HCT116 (cell line): ENCODE data around the gene GALNT14. TPM values are rescaled to one million over a fixed set of nuclear protein-coding genes. Genes with fewer than 3 reads are reported as not detected.

Experiments
- ATAC-seq: fragments of 200-7000 bp; cut with Tn5 transposase; 2 replicates; pipeline ENCODE4 v1.9.1; 2020; ENCODE audit warnings: mild to moderate bottlenecking, moderate library complexity
- BruUV-seq: library from RNA; stranded (reverse); fragments of 400-500 nt; replicated peaks from 2 replicates; lab custom pipeline; 2021; lab: Mats Ljungman, UMichigan
- CTCF ChIA-PET: fragments of 300-600 bp; sonication (Branson Sonifier 250); formaldehyde crosslinking; loops from one replicate; lab custom pipeline; 2021; ENCODE audit warnings: antibody characterized with exemption; lab: Charles Lee
- POLR2A ChIA-PET: fragments of 300-600, 350-600 bp; sonication (Branson Sonifier 250); formaldehyde crosslinking; loops from one replicate; lab custom pipeline; 2021; ENCODE audit warnings: antibody characterized with exemption; lab: Charles Lee
- RAD21 ChIA-PET, 2 experiments: fragments of 300-600 bp; sonication (Branson Sonifier 250); formaldehyde crosslinking; loops; one replicate each; lab custom pipeline; 2023; ENCODE audit warnings: low total read pairs in 2 of 2; ENCODE audit not compliant: uncharacterized antibody in 2 of 2, unreplicated experiment in 2 of 2, low non-redundant PET in 1 of 2; lab: Charles Lee
- DNase-seq: peaks from one replicate; pipeline ENCODE4 v3.0.0-alpha.2; 2010; ENCODE audit warnings: low read depth, low spot score
- H2AFZ ChIP-seq: fragments of 200-600 bp; shearing (Covaris generic), sonication (generic); 2 replicates; pipeline ENCODE4 v1.6.1; 2017; ENCODE audit warnings: low read depth, mixed run types, mixed read lengths, antibody characterized with exemption, low read length; ENCODE audit not compliant: poor library complexity, severe bottlenecking
- H3K27ac ChIP-seq: 2 replicates; pipeline ENCODE4 v1.5.1; 2012; ENCODE audit warnings: low read depth, low read length
- H3K27me3 ChIP-seq: fragments of 200-600 bp; sonication (generic); 2 replicates; pipeline ENCODE4 v1.6.1; 2016; ENCODE audit warnings: mixed run types, low read length, mixed read lengths; ENCODE audit not compliant: insufficient read depth
- H3K36me3 ChIP-seq, 2 experiments: fragments of 200-500 bp in 1 of 2; fragments of 200-600 bp in 1 of 2; sonication (Bioruptor generic) in 1 of 2; sonication (generic) in 1 of 2; 2 replicates each; pipeline versions ENCODE4 v1.5.1 to v1.6.1; 2014 to 2016; ENCODE audit warnings: low read length in 2 of 2, inconsistent platforms in 1 of 2, mixed read lengths in 1 of 2, mixed run types in 1 of 2; ENCODE audit not compliant: insufficient read depth in 2 of 2, control insufficient read depth in 1 of 2
- H3K4me1 ChIP-seq, 2 experiments: fragments of 200-600 bp in 1 of 2; sonication (generic) in 1 of 2; 2 replicates each; pipeline versions ENCODE4 v1.5.1 to v1.6.1; 2012 to 2017; ENCODE audit warnings: low read length in 2 of 2, inconsistent platforms in 1 of 2, mild to moderate bottlenecking in 1 of 2, mixed read lengths in 1 of 2, mixed run types in 1 of 2, moderate library complexity in 1 of 2; ENCODE audit not compliant: insufficient read depth in 2 of 2, control insufficient read depth in 1 of 2
- H3K4me2 ChIP-seq: fragments of 200-600 bp; sonication (generic); 2 replicates; pipeline ENCODE4 v1.6.1; 2017; ENCODE audit warnings: mixed run types, low read length, mixed read lengths
- H3K4me3 ChIP-seq, 2 experiments: fragments of 200-600 bp in 1 of 2; sonication (generic) in 1 of 2; replicated peaks in 1 of 2; 2 replicates each; pipeline ENCODE4 v1.5.1; 2011 to 2016; ENCODE audit warnings: low read length in 2 of 2, control low read depth in 1 of 2, low read depth in 1 of 2, mild to moderate bottlenecking in 1 of 2, mixed read lengths in 1 of 2, mixed run types in 1 of 2
- H3K79me2 ChIP-seq: fragments of 200-600 bp; sonication (generic); 2 replicates; pipeline ENCODE4 v1.6.1; 2017; ENCODE audit warnings: mild to moderate bottlenecking, mixed run types, low read length, moderate library complexity, mixed read lengths; ENCODE audit not compliant: insufficient read depth
- H3K9ac ChIP-seq: fragments of 200-600 bp; sonication (generic); 2 replicates; pipeline ENCODE4 v1.6.1; 2016; ENCODE audit warnings: low read length, mixed read lengths
- H3K9me2 ChIP-seq: fragments of 200-600 bp; sonication (generic), shearing (Covaris generic); 2 replicates; pipeline ENCODE4 v1.6.1; 2017; ENCODE audit warnings: mixed run types, mild to moderate bottlenecking, moderate library complexity; ENCODE audit not compliant: insufficient read depth
- H3K9me3 ChIP-seq, 2 experiments: fragments of 200-500 bp in 1 of 2; fragments of 200-600 bp in 1 of 2; sonication (Bioruptor generic) in 1 of 2; sonication (generic) in 1 of 2; 2 replicates each; pipeline ENCODE4 v1.6.1; 2014 to 2017; ENCODE audit warnings: low read length in 2 of 2, mixed read lengths in 2 of 2, inconsistent platforms in 1 of 2, low read depth in 1 of 2, mild to moderate bottlenecking in 1 of 2, mixed run types in 1 of 2, moderate library complexity in 1 of 2; ENCODE audit not compliant: control insufficient read depth in 1 of 2, insufficient read depth in 1 of 2
- H4K20me1 ChIP-seq: fragments of 200-600 bp; sonication (generic), shearing (Covaris generic); 2 replicates; pipeline ENCODE4 v1.6.1; 2017; ENCODE audit warnings: mixed run types, mild to moderate bottlenecking, moderate library complexity; ENCODE audit not compliant: insufficient read depth
- CBX3 ChIP-seq: IDR thresholded peaks from 2 replicates; pipeline ENCODE4 v1.6.1; 2012; ENCODE audit warnings: low read depth
- EZH2phosphoT487 ChIP-seq: fragments of 200-600 bp; IDR thresholded peaks from 2 replicates; pipeline ENCODE4 v1.6.1; 2018; ENCODE audit warnings: antibody characterized with exemption, borderline replicate concordance
- FOSL1 ChIP-seq: IDR thresholded peaks from 2 replicates; pipeline ENCODE4 v1.6.1; 2012; ENCODE audit warnings: low read depth
- POLR2AphosphoS5 ChIP-seq: IDR thresholded peaks from 2 replicates; pipeline ENCODE4 v1.6.1; 2011; ENCODE audit warnings: mild to moderate bottlenecking, low read depth, low read length, moderate library complexity
- RAD21 ChIP-seq: IDR thresholded peaks from 2 replicates; pipeline ENCODE4 v1.6.1; 2012; ENCODE audit warnings: low read depth, mild to moderate bottlenecking
- SP1 ChIP-seq: IDR thresholded peaks from 2 replicates; pipeline ENCODE4 v1.6.1; 2012; ENCODE audit warnings: low read depth
- SRF ChIP-seq: IDR thresholded peaks from 2 replicates; pipeline ENCODE4 v1.6.1; 2012; ENCODE audit warnings: low read depth
- YY1 ChIP-seq: IDR thresholded peaks from 2 replicates; pipeline ENCODE4 v1.6.1; 2011; ENCODE audit warnings: low read length, low read depth, moderate library complexity, mild to moderate bottlenecking; ENCODE audit not compliant: insufficient replicate concordance; ENCODE audit errors: extremely low read depth
- ZFX ChIP-seq: fragments of 450-650 bp; IDR thresholded peaks from 2 replicates; pipeline ENCODE4 v1.6.1; 2017
- ZNF274 ChIP-seq: fragments of 200-500 bp; sonication (Bioruptor generic); IDR thresholded peaks from 2 replicates; pipeline ENCODE4 v1.6.1; 2014; ENCODE audit warnings: mild to moderate bottlenecking, low read depth, low read length, inconsistent platforms
- intact Hi-C: fragments of 100-400 bp; cut with micrococcal nuclease; formaldehyde crosslinking; loops from 2 replicates; pipeline ENCODE4 v1.10.0; 2022
- total RNA-seq: library from RNA; stranded (reverse); gene quantifications from one replicate; pipeline ENCODE4 v1.2.1, GENCODE V29; 2021; ENCODE audit not compliant: unreplicated experiment
- TF ChIP-seq, protein P1 (sequence below): IDR thresholded peaks from 2 replicates; pipeline ENCODE4 v1.6.1; 2012
- TF ChIP-seq, protein P2 (sequence below), 3 experiments: fragments of 200-600 bp in 1 of 3; sonication (generic) in 1 of 3; IDR thresholded peaks in 2 of 3; conservative IDR thresholded peaks in 1 of 3; 2 replicates each; pipeline ENCODE4 v1.5.1; 2012 to 2017; ENCODE audit warnings: low read depth in 2 of 3, low read length in 2 of 3, antibody characterized with exemption in 1 of 3, borderline replicate concordance in 1 of 3, control low read depth in 1 of 3, mild to moderate bottlenecking in 1 of 3, mixed read lengths in 1 of 3, mixed run types in 1 of 3, moderate library complexity in 1 of 3; ENCODE audit not compliant: insufficient read depth in 1 of 3
- TF ChIP-seq, protein P3 (sequence below): IDR thresholded peaks from 2 replicates; pipeline ENCODE4 v1.6.1; 2011; ENCODE audit warnings: mild to moderate bottlenecking, low read length, moderate library complexity; ENCODE audit not compliant: insufficient replicate concordance; ENCODE audit errors: extremely low read depth
- TF ChIP-seq, protein P4 (sequence below): IDR thresholded peaks from 2 replicates; pipeline ENCODE4 v1.6.1; 2012; ENCODE audit warnings: low read depth

The GALNT14 gene
- total RNA-seq, 1 experiment from 2014 or later, result 11.2 TPM

DNA sequence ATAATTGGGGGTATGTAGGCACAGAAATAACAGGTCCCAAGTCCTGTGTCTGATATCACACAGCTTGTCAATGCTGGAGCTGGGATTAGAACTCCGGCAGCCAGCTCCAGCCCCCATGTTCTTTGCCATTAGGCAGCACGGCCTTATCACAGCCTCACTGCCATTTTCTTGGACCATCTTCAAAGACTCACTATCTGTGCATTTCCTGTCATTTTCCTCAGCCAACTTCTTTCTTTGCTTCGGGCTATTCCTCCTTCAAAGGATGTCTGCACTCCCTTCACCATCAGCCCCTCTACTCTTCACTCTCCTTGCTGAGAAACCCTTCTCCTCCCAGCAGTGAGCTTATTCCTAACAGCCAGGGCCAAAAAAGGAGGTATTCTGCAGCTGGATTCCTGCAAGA lies 139.6 kb downstream of the GALNT14 start:
- Histone ChIP-seq H3K4me3 (no peak overlapping the region), H3K9me2 (no peaks in the 10 kb centered on the region), H3K4me1 (no peaks in the 10 kb centered on the region), H3K27ac (no peak overlapping the region), H2AFZ (no peak overlapping the region), H3K9me3 (no peaks in the 10 kb centered on the region), H3K9ac (no peak overlapping the region), H3K36me3 (no peaks in the 10 kb centered on the region), H4K20me1 (no peaks in the 10 kb centered on the region), H3K27me3 (peaks cover 3% of the 10 kb centered on the region; the same call in 1 of the 2 replicates), H3K4me2 (no peak overlapping the region), H3K79me2 (no peaks in the 10 kb centered on the region)
- no TSS peak for BruUV-seq
- CTCF ChIA-PET, result no interaction called here
- TF ChIP-seq YY1 (no peak), ZNF274 (no peak), ZFX (no peak), SP1 (no peak), FOSL1 (no peak), EZH2phosphoT487 (no peak), RAD21 (no peak), POLR2AphosphoS5 (no peak), SRF (no peak), CBX3 (no peak)
- TF ChIP-seq, protein P1, sequence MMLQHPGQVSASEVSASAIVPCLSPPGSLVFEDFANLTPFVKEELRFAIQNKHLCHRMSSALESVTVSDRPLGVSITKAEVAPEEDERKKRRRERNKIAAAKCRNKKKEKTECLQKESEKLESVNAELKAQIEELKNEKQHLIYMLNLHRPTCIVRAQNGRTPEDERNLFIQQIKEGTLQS, result no peak
- TF ChIP-seq, protein P2, sequence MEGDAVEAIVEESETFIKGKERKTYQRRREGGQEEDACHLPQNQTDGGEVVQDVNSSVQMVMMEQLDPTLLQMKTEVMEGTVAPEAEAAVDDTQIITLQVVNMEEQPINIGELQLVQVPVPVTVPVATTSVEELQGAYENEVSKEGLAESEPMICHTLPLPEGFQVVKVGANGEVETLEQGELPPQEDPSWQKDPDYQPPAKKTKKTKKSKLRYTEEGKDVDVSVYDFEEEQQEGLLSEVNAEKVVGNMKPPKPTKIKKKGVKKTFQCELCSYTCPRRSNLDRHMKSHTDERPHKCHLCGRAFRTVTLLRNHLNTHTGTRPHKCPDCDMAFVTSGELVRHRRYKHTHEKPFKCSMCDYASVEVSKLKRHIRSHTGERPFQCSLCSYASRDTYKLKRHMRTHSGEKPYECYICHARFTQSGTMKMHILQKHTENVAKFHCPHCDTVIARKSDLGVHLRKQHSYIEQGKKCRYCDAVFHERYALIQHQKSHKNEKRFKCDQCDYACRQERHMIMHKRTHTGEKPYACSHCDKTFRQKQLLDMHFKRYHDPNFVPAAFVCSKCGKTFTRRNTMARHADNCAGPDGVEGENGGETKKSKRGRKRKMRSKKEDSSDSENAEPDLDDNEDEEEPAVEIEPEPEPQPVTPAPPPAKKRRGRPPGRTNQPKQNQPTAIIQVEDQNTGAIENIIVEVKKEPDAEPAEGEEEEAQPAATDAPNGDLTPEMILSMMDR (IDR thresholded peaks at IDR 0.05 in 2 of 3, conservative IDR thresholded peaks at IDR 0.05 in 1 of 3; ENCODE audit: borderline replicate concordance in 1 of 3, insufficient read depth in 1 of 3, low read depth in 2 of 3, low read length in 2 of 3), result no peak
- TF ChIP-seq, protein P3, sequence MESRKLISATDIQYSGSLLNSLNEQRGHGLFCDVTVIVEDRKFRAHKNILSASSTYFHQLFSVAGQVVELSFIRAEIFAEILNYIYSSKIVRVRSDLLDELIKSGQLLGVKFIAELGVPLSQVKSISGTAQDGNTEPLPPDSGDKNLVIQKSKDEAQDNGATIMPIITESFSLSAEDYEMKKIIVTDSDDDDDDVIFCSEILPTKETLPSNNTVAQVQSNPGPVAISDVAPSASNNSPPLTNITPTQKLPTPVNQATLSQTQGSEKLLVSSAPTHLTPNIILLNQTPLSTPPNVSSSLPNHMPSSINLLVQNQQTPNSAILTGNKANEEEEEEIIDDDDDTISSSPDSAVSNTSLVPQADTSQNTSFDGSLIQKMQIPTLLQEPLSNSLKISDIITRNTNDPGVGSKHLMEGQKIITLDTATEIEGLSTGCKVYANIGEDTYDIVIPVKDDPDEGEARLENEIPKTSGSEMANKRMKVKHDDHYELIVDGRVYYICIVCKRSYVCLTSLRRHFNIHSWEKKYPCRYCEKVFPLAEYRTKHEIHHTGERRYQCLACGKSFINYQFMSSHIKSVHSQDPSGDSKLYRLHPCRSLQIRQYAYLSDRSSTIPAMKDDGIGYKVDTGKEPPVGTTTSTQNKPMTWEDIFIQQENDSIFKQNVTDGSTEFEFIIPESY, result no peak
- TF ChIP-seq, protein P4, sequence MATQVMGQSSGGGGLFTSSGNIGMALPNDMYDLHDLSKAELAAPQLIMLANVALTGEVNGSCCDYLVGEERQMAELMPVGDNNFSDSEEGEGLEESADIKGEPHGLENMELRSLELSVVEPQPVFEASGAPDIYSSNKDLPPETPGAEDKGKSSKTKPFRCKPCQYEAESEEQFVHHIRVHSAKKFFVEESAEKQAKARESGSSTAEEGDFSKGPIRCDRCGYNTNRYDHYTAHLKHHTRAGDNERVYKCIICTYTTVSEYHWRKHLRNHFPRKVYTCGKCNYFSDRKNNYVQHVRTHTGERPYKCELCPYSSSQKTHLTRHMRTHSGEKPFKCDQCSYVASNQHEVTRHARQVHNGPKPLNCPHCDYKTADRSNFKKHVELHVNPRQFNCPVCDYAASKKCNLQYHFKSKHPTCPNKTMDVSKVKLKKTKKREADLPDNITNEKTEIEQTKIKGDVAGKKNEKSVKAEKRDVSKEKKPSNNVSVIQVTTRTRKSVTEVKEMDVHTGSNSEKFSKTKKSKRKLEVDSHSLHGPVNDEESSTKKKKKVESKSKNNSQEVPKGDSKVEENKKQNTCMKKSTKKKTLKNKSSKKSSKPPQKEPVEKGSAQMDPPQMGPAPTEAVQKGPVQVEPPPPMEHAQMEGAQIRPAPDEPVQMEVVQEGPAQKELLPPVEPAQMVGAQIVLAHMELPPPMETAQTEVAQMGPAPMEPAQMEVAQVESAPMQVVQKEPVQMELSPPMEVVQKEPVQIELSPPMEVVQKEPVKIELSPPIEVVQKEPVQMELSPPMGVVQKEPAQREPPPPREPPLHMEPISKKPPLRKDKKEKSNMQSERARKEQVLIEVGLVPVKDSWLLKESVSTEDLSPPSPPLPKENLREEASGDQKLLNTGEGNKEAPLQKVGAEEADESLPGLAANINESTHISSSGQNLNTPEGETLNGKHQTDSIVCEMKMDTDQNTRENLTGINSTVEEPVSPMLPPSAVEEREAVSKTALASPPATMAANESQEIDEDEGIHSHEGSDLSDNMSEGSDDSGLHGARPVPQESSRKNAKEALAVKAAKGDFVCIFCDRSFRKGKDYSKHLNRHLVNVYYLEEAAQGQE, result no peak
- DNase-seq (no peak), ATAC-seq (no peak)
- POLR2A ChIA-PET, result no interaction called here
- intact Hi-C loops, result no loop called here
- RAD21 ChIA-PET, result no interaction called here
